ENCODE data around the gene PRR23C. TPM values are rescaled to one million over a fixed set of nuclear protein-coding genes. Genes with fewer than 3 reads are reported as not detected.

The PRR23C gene
- total RNA-seq, 1 experiment from 2014 or later = not detected

DNA sequence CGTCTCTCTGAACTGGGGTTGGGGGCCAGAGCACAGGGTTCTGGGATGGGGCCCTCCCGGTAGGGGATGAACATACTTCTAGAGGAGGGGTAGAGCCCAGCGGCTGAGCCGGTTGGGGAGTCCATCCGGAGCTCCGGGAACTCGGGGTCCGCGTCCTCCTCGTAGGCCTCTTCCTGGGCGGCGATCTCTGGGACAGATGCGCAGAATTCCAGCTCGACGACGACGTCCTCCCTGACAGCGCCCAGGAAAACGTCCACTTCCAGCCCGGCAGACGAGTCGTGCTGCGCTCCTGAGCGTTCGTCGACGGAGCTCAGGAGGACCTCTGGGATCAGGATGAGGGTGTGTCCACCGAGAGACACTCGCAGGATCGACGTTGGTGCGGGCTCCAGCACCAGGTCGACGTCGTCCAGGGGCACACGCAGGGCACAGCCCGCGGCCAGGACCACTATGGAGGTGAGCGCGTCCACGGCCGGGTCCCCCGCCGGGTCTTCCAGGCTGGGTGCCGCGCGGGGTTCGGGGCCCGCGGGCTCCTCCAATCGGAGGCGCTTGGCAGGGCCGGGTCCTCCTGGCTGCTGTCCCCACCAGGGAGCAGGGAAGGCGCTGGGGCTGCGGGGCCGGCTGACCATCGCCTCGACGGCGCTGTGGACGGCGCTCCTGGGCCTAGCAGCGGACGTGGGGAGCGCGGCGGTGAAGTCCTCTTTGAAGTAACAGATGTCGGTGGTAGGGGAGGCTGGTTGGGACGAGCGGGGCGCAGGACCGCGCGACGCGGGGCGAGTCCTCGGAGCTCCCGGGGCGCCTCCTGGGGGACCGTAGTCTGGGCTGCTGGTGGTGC is 24.4 kb downstream of the PRR23C start:
- Histone ChIP-seq H3K4me3 (no peak overlapping the region), H3K9me3 (no peaks in the 10 kb centered on the region), H3K36me3 (no peaks in the 10 kb centered on the region), H3K27me3 (no peaks in the 10 kb centered on the region)
- no peak for DNase-seq

DNA sequence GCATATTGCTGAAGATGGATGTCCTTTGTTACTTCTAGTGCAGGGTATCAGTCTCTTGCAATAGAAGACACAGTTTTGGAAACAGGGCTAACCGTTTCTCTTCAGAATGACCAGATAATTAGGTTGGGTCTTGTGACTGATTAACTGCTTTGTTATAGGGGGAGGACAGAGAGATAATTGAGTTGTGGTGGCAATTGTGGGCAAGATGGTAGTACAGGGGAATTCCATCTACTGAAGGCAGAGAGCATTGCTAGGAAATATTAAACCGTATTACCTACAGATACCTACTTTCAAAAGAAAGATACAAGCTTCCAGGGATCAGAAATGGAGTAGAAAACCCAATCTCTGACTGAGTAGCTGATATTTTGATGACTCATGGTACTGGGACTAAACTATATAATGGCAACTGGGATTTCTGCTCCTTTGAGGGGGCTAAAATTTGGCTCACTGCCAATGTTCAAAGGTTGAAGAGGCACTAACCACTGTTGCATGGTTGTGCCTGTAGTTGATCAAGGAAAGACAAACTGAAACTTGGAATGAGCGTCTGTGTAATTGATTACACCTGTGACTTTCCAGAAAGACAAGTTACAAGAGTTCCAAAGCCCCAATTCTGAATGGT is 28.2 kb downstream of the PRR23C start:
- H3K9me3 ChIP-seq = peaks cover 11% of the 10 kb centered on the region

DNA sequence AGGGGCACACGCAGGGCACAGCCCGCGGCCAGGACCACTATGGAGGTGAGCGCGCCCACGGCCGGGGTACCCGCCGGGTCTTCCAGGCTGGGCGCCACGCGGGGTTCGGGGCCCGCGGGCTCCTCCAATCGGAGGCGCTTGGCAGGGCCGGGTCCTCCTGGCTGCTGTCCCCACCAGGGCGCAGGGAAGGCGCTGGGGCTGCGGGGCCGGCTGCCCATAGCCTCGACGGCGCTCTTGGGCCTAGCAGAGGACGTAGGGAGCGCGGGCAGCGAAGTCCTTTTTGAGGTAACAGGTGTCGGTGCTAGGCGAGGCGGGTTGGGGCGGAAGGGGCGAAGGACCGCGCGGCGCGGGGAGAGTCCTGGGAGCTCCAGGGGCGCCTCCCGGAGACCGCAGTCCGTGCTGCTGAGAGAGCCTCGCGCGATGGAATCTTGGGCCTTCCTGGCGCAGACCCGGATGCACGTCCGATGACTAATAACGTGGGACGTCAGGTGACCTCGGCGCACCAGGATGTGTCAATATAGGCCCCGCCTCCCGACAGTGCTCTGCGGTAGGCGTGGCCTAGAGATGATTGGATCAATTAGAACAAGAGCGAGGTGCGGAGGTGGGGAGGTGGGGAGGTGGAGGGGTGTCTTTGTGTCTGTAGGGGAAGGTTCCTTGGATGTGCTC is 38.5 kb downstream of the PRR23C start, which contains the start of gene PRR23A:
PRR23A (minus strand) TSS at position 218 of the 666 bp plus-strand sequence; CDS start at position 218, 0 bp downstream.
- no peak within 1 kb of the TSS for H3K4me3 ChIP-seq
- no peaks in the 10 kb centered on the region for H3K36me3 ChIP-seq
- no peak for DNase-seq

More for the DNA sequence above, 28.2 kb downstream of the PRR23C start:
- DNase-seq = no peak
- no peak overlapping the region for H3K4me3 ChIP-seq
- H3K27me3 ChIP-seq = peaks cover 2% of the 10 kb centered on the region
- no peaks in the 10 kb centered on the region for H3K36me3 ChIP-seq

DNA sequence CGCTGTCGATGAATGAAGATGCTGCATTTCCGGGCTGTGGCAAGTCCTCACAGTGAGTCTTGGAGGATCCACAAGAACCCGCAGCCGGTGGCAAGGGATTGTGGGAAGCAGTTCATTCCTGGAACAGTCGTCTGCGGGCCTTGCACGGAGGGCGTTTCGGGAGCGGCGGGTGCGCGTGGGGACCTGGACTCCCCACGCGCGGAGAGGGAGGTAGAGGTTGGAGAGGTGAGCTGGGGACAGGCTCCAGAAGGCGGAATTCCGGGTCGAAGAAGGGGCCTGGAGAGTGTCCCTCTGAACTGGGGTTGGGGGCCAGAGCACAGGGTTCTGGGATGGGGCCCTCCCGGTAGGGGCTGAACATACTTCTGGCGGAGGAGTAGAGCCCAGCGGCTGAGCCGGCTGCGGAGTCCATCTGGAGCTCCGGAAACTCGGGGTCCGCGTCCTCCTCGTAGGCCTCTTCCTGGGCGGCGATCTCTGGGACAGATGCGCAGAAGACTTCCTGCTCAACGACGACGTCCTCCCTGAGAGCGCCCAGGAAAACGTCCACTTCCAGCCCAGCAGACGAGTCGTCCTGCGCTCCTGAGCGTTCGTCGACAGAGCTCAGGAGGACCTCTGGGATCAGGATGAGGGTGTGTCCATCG is 39.2 kb downstream of the PRR23C start:
- H3K9me3 ChIP-seq = peaks cover 9% of the 10 kb centered on the region; the same call in 1 of the 2 replicates
- DNase-seq = no peak
- no peak overlapping the region for H3K4me3 ChIP-seq
- H3K36me3 ChIP-seq = no peaks in the 10 kb centered on the region
- no peaks in the 10 kb centered on the region for H3K27me3 ChIP-seq

More for the DNA sequence above, 38.5 kb downstream of the PRR23C start, which contains the start of gene PRR23A:
- Histone ChIP-seq H3K27me3 (no peaks in the 10 kb centered on the region), H3K9me3 (peaks cover 9% of the 10 kb centered on the region; the same call in 1 of the 2 replicates)

DNA sequence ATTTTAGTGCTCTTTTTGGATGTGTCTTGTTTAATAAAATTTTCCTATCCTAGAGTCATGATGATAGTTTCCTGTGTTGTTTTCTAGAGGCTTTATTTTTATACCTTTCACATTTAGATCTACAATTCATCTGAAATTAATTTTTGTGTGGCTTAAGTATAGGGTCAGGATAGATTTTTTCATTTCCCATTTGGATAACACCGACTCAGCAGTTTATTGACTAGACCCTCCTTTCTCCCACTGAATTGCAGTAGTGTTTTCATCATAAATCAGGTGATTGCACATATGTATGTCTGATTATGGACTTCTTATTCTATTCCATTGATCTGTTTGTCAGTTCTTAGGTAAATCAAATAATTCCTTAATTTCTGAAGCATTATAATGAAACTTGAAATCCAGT is 49.0 kb downstream of the PRR23C start:
- Histone ChIP-seq H3K4me3 (no peak overlapping the region), H3K27me3 (peaks cover 18% of the 10 kb centered on the region), H3K9me3 (peaks cover 2% of the 10 kb centered on the region; the same call in 1 of the 2 replicates), H3K36me3 (no peaks in the 10 kb centered on the region)
- DNase-seq = no peak

Other genes with a start within 250 kb of the PRR23C start
- gene PIK3CB, start 210.0 kb downstream of the PRR23C start, total RNA-seq (2014; rRNA removed; shearing (Covaris generic); ENCODE audit: low replicate concordance) = 40.9 and 45.6 TPM in 2 replicates
- gene FOXL2, start 97.8 kb downstream of the PRR23C start, total RNA-seq (2014; rRNA removed; shearing (Covaris generic); ENCODE audit: low replicate concordance) = not detected in 2 replicates
- not detected in 2 replicates for gene FOXL2NB, start 97.7 kb downstream of the PRR23C start, total RNA-seq (2014; rRNA removed; shearing (Covaris generic); ENCODE audit: low replicate concordance)
- gene PRR23A, start 38.6 kb downstream of the PRR23C start, total RNA-seq (2014; rRNA removed; shearing (Covaris generic); ENCODE audit: low replicate concordance) = not detected in 2 replicates
- not detected in 2 replicates for gene PRR23B, start 24.0 kb downstream of the PRR23C start, total RNA-seq (2014; rRNA removed; shearing (Covaris generic); ENCODE audit: low replicate concordance)